ENCODE data around the gene PLK3.

The PLK3 gene

DNA sequence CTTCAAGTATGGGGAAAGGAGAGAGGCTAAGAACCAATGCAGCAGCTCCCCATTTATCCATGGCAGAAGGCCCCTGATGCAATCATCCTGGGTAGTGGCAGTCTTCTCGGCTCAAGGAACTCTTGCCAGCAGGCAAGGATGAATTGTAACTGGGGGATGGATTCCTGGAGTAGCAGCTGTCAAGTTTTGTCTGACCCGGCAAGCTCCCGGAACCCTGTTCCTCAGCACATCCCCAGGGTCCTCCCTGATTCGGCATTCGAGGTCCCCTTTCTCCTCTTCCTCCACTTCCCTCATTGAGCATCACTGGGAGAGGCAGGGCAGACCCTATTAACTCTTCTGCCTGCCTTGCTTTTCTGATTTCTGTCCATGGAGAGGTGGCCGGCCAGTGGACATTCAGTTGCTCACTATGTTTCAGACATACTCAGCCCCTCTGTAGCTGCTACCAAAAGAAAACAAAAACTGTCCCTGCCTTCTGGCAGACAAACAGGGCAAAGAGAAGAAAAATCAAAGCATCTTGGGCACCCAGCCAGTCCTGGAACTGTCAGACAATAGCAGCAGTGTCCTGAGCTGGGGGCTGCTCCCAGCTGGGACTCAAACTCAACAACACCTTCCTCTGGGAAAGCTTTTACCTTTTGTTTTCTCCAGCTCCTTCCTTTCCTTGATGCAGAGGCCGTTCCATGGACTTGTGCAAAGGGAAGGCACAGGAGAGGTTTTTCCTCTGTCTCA lies 48.4 kb downstream of the PLK3 start:
- Mint-ChIP-seq H3K4me3 (no peak overlapping the region), H3K27me3 (no peaks in the 10 kb centered on the region), H3K27ac (peak overlapping the region in 1 of 2 donors; percentile 4), H3K4me1 (peaks cover 15% of the 10 kb centered on the region), H3K9me3 (no peaks in the 10 kb centered on the region)
- DNase-seq = no peak
- ATAC-seq = no peak

DNA sequence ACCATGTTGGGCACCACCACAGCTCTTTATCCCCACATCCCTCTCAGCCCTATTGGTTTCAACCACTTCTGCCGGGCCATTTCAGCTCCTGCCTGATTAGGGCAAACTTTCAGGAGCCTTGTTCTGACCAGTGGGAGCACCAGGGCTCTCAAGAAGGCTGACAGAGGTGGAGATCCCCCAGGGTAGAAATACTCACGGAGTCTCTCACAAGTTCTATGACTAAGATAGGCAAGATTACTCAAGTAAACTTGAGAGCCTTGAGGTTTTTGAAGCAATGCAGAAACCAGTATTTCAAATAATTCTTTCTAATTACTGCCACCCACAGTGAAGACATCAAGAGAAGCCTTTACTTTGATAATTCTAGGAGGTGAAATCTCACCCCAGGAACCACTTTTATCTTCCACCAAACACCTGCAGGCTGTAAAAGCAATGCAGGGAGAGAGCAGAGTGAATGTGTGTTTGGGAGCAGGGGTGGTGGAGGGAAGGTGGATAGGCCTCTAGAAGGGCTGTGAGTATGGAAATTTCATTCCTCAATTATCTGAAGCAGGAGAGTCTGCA lies 49.5 kb downstream of the PLK3 start:
- peak overlapping the region in 1 of 2 donors; percentile 14 for H3K4me3 Mint-ChIP-seq
- peak overlapping the region in 1 of 2 donors; percentile 68 for H3K27ac Mint-ChIP-seq
- H3K4me1 Mint-ChIP-seq = peaks cover 15% of the 10 kb centered on the region
- ATAC-seq (peak; percentile 80), DNase-seq (no peak)
- no peaks in the 10 kb centered on the region for H3K9me3 Mint-ChIP-seq
- no peaks in the 10 kb centered on the region for H3K27me3 Mint-ChIP-seq

- Mint-ChIP-seq H3K9me3 (no peaks in the 10 kb centered on the region), H3K4me3 (no peak overlapping the region), H3K27me3 (no peaks in the 10 kb centered on the region), H3K27ac (peak overlapping the region in 1 of 2 donors; percentile 30), H3K4me1 (peaks cover 15% of the 10 kb centered on the region)
- no peak for ATAC-seq
- DNase-seq = no peak
Measured at GRCh38 chr1:44851308-44851707, 51.1 kb downstream of the PLK3 start.

GRCh38 chr1:44853201-44853600 lies 53.0 kb downstream of the PLK3 start:
- no peaks in the 10 kb centered on the region for H3K9me3 Mint-ChIP-seq
- no peak for ATAC-seq
- H3K27ac Mint-ChIP-seq = no peak overlapping the region
- peaks cover 15% of the 10 kb centered on the region for H3K4me1 Mint-ChIP-seq
- no peak for DNase-seq
- H3K27me3 Mint-ChIP-seq = no peaks in the 10 kb centered on the region
- H3K4me3 Mint-ChIP-seq = no peak overlapping the region

GRCh38 chr1:44854970-44855369 lies 54.8 kb downstream of the PLK3 start:
- Mint-ChIP-seq H3K4me3 (no peak overlapping the region), H3K27ac (no peak overlapping the region), H3K27me3 (no peaks in the 10 kb centered on the region), H3K9me3 (no peaks in the 10 kb centered on the region), H3K4me1 (peaks cover 7% of the 10 kb centered on the region)
- ATAC-seq (no peak), DNase-seq (no peak)

Data from stimulated activated naive CD8-positive, alpha-beta T cell treated with anti-CD3 and anti-CD28 coated beads, Interleukin-15, amount 100 ng/mL, for 72 hours (primary cell).